HG03460 (cell line): ENCODE data around the gene TTBK1.

ENCODE experiments used
- ATAC-seq: cut with Tn5 transposase; IDR thresholded peaks from one replicate; pipeline ENCODE4 v1.9.1; 2021; ENCODE audit not compliant: unreplicated experiment

The TTBK1 gene

DNA sequence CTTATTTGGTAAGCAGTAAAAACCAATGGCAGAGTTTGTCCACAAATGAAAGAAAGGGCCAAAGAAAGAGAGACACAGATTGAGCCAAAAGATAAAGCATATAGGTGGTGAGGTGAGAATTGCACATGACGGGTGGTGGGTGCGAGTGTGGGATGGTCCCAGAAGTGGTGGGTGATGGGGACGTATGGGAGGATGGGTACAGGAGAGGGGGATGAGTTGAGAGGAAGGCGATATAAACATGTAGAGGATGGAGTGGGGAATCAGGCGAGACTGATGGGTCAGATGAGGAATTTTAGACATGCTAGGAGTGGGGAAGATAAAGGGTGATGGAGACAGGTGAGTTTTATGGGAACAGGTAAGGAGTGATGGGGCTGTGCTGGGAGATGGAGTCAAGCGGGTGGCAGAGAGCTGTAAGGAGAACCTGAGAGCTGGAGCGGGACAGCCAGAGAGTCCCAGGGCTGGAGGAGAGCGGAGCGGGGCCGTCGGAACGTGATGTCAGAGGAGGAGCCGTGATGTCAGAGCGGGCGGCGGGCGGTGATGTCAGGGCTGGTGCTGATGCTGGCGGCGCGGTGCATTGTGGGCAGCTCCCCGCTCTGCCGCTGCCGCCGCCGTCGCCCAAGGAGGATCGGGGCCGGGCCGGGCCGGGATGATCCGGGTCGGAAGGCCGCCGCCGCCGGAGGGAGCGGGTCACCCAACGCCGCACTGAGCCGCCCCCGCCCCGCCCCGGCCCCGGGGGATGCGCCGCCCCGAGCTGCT, at the start of gene TTBK1:
TSS of gene TTBK1 (plus strand) at position 574 of the 756 bp plus-strand sequence. CDS start 3,180 bp downstream, outside the sequence.
- ATAC-seq, result no peak

DNA sequence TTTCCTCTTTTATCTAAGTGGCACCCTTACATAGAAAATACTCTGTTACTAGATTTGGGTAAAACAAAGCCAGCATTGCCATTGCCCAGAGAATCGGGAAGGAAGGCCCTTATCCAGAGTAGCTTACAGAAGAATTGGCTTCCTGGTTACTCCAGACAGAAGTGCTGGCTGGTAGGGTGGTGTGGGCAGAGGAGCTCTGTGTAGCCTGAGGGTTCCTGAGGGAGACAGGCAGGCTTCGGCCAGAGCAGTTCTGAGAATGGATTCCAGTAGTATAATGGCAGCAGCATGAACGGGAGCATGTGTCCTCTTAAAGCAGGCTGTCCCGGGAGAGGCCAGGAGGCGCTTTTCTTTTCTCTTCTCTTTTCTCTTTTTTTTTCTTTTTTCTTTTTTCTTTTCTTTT, 49.4 kb upstream of the TTBK1 start:
- ATAC-seq, result no peak

DNA sequence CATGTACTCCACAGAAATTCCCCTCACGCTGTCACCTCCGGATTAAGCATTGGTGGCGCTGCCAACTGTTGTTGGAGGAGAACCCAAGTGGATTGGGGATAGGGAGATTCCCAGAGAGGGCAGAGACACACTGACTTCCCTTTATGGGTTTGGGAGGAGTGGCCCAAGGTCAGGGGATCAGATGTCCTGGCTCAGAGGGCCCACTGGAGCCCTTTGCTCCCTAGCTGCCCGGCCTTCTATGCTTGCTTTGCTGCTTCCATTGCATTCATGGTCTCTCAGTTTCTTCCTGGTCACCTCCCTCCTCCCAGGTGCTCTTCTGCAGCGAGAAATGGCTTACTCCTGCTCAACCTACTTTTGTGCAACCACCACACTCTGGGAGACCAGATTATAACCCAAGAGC, 46.9 kb upstream of the TTBK1 start:
- ATAC-seq, result no peak

DNA sequence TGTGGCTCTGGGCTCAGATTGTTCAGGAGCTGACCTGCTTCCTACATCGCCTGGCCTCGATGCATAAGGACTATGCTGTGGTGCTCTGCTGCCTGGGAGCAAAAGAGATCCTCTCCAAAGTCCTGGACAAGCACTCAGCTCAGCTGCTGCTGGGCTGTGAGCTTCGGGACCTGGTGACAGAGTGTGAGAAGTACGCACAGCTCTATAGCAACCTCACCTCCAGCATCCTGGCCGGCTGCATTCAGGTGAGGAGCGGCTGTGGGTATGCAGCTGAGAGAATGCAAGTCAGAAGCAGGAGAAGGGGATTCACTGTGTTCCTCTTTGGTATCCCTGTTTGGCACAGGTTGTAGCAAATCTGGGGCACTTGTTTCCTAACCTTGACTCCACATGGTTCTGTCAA, 43.4 kb upstream of the TTBK1 start:
- no peak for ATAC-seq

DNA sequence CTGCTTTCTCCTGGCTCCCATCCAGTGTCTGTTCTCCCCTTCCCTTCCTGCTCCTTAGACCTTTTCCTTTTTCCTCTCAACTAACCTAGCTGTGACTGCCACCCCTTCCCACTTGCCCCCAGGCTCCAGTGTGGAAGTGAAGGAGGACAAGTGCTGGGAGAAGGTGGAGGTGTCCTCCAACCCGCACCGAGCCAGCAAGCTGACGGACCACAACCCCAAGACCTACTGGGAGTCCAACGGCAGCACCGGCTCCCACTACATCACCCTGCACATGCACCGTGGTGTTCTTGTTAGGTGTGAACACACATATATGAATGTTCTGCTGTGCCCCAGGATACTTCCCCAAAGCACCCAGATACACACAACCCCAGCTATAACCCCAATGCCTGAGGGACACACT, 42.7 kb upstream of the TTBK1 start:
- ATAC-seq, result no peak

DNA sequence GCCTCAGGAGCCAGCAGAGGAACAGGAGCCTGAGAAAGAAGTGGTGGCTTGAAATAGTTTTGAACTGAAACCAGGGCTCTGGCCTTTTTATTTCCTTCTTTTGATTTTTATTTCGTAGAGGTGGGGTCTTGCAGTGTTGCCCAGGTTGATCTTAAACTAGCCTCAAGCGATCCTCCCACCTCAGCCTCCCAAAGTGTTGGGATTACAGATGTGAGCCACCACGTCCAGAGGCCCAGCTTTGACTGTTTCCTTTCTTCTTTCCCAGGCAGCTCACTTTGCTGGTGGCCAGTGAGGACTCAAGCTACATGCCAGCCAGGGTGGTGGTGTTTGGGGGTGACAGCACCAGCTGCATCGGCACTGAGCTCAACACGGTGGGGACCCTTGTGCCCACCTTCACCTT, 40.8 kb upstream of the TTBK1 start:
- ATAC-seq, result no peak

DNA sequence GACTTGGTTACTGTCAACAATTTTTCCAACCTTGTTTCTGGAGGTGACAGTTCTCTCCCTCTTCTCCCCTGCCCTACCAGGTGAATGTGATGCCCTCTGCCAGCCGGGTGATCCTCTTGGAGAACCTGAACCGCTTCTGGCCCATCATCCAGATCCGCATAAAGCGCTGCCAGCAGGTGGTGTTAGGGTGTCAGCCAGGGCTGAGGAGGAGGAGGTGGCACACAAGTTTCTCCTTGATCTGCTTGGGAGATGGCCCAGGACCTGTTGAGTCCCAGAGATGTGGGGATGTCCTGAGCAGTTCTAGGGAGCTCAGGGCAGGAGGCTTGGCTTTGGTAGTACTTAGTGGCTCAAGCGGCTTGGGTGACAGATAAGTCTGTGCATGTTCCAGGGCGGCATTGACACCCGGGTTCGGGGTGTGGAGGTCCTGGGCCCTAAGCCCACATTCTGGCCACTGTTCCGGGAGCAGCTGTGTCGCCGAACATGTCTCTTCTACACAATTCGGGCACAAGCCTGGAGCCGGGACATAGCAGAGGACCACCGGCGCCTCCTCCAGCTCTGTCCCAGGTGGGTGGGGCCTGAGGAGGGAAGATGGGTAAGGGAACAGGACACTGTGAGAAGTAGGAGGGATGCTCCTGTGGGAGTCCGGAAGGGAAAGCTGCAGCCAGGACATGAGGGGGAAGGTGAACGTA, 40.1 kb upstream of the TTBK1 start:
- no peak for ATAC-seq

DNA sequence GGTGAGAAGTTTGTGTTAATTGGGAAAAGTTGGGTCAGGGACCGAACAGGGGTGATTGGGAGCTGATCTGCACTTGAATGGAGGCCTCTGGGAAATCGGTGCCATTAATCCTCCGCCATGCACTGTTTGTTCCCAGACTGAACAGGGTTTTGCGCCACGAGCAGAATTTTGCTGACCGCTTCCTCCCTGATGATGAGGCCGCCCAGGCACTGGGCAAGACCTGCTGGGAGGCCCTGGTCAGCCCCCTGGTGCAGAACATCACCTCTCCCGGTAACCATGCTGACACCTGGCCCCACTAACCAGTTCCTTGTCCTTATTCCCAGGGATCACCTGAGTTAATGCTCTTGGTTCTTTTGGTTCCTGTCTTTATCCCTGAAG, 39.6 kb upstream of the TTBK1 start:
- no peak for ATAC-seq

DNA sequence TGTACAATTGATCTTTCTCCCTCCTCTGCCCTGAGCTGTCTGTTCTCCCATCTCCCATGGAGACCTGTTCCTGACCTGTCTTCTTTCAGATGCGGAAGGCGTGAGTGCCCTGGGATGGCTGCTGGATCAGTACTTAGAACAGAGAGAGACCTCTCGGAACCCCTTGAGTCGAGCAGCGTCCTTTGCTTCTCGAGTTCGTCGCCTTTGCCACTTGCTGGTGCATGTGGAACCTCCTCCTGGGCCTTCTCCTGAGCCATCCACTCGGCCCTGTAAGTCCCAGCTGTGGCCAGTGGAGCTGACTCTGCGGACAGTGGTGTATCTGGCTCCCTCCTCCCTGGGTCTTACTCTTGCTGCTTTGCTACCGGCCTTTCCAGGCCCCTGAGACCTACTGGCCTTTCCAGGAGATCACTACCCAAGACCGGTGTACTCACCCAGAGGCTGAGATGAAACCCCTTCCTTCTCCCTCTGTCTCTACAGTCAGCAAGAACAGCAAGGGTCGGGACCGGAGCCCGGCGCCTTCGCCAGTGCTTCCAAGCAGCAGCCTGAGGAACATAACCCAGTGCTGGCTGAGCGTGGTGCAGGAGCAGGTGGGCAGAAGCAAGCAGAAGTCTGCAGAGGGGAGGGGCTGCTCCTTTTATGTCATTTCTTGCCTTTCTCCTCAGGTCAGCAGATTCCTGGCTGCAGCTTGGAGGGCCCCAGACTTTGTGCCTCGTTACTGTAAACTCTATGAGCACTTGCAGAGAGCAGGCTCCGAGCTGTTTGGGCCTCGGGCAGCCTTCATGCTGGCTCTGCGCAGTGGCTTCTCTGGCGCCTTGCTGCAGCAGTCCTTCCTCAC, 38.8 kb upstream of the TTBK1 start:
- no peak for ATAC-seq

DNA sequence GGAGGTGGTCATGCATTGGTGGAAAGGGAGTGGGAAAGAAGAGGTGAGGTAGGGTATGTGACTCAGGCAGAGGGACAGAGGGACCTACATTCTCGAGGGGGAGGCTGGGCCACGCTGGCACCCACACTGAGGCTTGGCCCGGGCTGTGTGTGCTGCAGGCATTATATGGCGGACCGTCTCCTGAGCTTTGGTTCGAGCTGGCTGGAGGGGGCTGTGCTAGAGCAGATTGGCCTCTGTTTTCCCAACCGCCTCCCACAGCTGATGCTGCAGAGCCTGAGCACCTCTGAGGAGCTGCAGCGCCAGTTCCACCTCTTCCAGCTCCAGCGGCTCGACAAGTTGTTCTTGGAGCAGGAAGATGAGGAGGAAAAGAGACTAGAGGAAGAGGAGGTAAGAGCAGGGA, 37.4 kb upstream of the TTBK1 start:
- ATAC-seq, result no peak

DNA sequence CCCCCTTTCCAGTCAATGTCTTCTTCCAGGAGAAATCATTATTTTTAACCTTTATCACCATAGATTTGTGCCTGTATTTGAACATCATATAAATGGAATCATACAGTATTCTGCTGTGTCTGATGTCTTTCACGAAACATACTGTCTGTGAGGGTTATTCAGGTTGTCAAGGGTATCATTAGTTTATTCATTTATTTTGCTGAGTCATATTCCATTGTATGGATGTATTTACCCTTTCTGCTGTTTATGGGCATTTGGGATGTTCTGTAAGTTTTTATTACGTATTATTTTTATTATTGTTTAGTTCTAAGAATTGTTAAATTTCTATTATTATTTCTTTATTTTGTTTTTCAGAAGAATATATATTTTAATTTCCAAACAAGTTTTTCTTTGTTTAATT, 36.0 kb upstream of the TTBK1 start:
- no peak for ATAC-seq

DNA sequence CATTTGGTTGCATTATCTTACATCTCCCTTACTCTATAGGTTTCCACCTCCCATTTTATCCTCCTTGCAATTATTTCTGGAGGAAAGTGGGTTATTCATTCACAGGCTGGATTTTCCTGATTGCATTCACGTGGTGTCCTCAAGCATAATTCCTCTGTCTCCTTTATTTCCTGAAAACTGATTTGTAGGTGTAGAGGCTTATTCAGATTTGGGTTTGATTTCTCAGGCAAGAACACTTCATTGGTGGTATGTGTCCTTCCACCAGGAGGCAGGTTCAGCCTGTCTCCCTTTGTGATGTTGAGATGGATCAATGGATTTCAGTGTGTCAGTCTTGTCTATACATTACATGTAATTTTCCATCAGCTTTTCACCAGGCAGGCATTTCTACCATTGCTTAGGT, 31.3 kb upstream of the TTBK1 start:
- ATAC-seq, result no peak

DNA sequence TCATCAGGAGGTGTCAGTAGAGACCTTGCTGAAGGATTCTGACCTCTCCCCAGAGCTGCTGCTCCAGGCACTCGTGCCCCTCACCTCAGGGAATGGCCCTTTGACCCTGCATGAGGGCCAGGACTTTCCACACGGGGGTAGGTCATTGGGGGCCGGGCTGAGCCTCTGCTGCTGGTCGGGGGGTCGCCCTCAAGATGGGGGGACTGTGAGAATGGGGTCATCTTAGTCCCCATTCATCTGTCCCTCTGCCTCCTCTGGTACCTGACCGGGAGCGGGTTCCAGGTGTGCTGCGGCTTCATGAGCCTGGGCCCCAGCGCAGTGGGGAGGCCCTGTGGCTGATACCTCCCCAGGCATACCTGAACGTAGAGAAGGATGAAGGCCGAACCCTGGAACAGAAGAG, 29.9 kb upstream of the TTBK1 start:
- ATAC-seq, result no peak

DNA sequence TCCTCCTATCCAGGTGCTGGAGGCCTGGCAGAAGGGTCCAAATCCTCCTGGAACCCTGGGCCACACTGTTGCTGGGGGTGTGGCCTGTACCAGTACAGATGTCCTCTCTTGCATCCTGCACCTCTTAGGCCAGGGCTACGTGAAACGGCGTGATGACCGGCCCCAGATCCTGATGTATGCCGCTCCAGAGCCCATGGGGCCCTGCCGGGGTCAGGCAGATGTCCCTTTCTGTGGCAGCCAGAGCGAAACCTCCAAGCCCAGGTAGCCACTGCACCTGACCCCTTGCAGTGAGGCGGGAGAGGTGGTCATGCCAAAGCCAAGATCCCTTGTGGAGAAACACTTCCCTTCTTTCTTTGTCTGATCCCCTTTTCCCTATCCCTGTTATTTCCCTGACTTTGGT, 28.2 kb upstream of the TTBK1 start:
- ATAC-seq, result no peak

DNA sequence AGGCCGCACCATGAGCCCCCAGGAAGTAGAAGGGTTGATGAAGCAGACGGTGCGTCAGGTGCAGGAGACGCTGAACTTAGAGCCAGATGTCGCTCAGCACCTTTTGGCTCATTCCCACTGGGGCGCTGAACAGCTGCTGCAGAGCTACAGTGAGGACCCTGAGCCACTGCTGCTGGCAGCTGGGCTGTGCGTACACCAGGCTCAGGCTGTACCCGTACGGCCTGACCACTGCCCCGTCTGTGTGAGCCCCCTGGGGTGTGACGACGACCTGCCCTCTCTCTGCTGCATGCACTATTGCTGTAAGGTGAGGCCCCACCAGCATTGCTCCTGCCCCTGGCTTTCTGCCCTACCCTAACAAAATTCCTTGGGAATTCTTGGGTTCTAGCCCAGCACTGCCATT, 27.1 kb upstream of the TTBK1 start:
- ATAC-seq, result no peak

DNA sequence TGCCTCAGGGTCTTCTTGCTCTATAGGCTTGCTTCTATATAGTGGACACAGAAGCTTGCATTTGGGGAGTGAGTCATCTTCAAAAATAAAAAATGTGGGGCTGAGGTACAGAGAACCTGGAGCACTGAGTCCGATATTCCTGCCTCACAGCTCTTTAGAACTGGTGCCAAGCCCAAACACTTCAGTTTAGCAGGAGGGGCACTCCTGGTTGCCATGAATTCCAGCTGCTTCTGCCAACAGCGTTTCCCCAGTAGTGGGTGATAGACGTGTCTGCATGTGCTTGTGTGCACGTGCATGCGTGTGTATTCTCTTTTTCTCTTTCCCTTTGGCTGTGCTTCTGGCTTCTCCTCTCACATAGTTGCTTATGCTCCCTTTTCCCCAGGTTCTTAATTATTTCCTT, 25.9 kb upstream of the TTBK1 start:
- ATAC-seq, result no peak

DNA sequence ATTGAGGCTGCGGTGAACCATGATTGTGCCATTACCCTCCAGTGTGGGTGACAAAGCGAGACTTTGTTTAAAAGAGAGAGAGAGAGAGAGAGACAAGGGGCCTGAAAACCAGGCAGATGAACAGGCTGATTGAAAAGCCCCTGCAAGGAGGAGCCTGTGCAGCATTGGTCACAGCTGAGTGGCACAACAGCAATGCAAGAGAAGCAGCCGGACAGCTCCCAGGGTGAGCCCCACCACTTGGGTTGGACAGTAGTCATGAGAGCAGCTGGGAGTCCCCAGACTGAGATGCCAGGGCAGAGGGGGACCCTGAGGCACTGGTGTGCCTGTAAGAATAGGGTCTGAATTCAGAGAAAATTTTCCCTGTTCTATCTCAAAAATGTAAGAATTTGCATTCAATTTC, 24.2 kb upstream of the TTBK1 start:
- no peak for ATAC-seq

DNA sequence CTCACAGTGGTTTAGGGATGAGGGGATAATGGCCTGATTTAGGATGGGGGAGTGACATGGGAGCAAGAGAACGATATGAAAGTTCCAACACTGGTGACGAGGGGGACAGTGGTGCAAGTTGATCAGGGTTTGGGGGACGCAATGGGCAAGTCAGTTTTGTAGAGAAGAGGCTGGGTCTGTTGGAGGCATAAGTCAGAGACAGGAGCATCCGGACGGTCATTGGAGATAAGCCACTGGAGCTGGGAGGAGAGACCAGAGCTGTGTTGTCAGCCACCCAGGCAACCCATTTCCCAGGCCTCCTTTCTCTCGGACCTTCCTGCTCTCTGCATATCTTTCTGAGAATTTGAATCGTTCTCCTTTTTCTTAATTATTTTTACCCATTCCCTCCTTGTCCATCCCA, 23.5 kb upstream of the TTBK1 start:
- ATAC-seq, result no peak

DNA sequence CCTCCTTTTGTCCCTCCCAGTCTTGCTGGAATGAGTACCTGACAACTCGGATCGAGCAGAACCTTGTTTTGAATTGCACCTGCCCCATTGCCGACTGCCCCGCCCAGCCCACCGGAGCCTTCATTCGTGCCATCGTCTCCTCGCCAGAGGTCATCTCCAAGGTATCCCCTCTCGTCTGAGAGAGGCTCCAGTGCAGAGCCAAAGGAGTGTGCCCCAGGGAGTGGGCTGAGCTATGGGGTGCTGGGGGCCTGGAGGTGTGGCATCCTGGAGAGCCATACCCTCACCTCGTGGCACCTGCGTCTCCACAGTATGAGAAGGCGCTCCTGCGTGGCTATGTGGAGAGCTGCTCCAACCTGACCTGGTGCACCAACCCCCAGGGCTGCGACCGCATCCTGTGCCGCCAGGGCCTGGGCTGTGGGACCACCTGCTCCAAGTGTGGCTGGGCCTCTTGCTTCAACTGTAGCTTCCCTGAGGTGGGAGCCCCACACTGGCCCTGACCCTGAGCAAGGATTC, 22.8 kb upstream of the TTBK1 start:
- no peak for ATAC-seq

DNA sequence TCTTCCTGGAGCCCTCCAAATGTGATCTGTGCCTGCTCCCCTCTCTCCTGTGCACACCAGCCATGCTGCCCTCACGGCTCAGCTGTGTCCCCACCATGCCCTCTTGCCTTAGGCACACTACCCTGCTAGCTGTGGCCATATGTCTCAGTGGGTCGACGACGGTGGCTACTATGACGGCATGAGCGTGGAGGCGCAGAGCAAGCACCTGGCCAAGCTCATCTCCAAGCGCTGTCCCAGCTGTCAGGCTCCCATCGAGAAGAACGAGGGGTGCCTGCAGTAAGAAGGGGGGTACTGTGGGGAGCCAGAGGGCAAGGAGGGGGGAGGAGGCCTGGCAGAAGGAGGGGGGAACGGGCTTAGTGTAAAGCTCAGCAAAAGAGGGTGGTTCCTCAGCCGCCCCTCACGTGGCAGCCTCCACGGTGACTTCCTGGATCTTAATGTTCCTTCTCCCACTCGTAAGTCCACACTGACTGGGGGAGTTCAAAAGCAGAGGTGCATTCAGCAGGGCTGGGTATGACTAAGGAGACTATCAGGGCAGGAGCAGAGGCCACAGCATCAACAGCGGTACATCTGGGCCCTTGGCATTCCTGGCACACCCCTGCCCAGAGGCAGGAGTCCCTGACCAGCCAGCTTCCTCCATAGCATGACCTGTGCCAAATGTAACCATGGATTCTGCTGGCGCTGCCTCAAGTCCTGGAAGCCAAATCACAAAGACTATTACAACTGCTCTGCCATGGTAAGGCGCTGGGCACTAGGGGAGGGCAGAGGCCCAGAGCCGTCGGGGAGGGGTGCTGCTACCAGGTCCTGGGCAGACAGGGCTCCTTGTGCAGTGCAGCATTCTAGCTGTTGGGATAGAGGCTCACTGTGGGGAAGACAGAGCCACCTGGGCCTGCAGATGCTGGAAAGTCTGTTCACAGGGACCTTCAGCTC, 22.0 kb upstream of the TTBK1 start:
- ATAC-seq, result no peak
